DND-41 (cell line): ENCODE results near the gene KRT36.

ENCODE experiments used
- ATAC-seq: fragments of 200-7000 bp; cut with Tn5 transposase; 3 replicates; pipeline ENCODE4 v1.9.1; 2021; ENCODE audit warnings: low read depth; ENCODE audit not compliant: insufficient read depth
- DNase-seq: peaks from one replicate; pipeline ENCODE4 v3.0.0-alpha.2; 2020
- H2AFZ ChIP-seq: 2 replicates; pipeline ENCODE4 v1.6.0; 2012; ENCODE audit warnings: low read depth, low read length
- H3K27ac ChIP-seq: 2 replicates; pipeline ENCODE4 v1.5.1; 2012; ENCODE audit warnings: low read length, inconsistent platforms
- H3K27me3 ChIP-seq: fragments of 200-600 bp; sonication (generic); 2 replicates; pipeline ENCODE4 v1.6.0; 2012; ENCODE audit warnings: low read length, mild to moderate bottlenecking, inconsistent platforms; ENCODE audit not compliant: insufficient read depth, poor library complexity
- H3K36me3 ChIP-seq: 2 replicates; pipeline ENCODE4 v1.5.1; 2012; ENCODE audit warnings: low read length, inconsistent platforms; ENCODE audit not compliant: insufficient read depth
- H3K4me1 ChIP-seq: 2 replicates; pipeline ENCODE4 v1.5.1; 2012; ENCODE audit warnings: mild to moderate bottlenecking, low read length; ENCODE audit not compliant: insufficient read depth
- H3K4me2 ChIP-seq: 2 replicates; pipeline ENCODE4 v1.6.0; 2012; ENCODE audit warnings: mild to moderate bottlenecking, moderate library complexity, low read length, inconsistent platforms; ENCODE audit not compliant: insufficient read depth
- H3K4me3 ChIP-seq, 2 experiments: fragments of 200-600 bp in 1 of 2; shearing (Covaris generic) in 1 of 2; 2 replicates each; pipeline ENCODE4 v1.5.1; 2012 to 2016; ENCODE audit warnings: inconsistent platforms in 2 of 2, low read length in 2 of 2, mild to moderate bottlenecking in 2 of 2, low read depth in 1 of 2, moderate library complexity in 1 of 2
- H3K79me2 ChIP-seq: 2 replicates; pipeline ENCODE4 v1.6.0; 2012; ENCODE audit warnings: low read length, inconsistent platforms; ENCODE audit not compliant: insufficient read depth
- H3K9ac ChIP-seq: 2 replicates; pipeline ENCODE4 v1.6.0; 2012; ENCODE audit warnings: low read depth, mild to moderate bottlenecking, inconsistent platforms, low read length, moderate library complexity
- H3K9me3 ChIP-seq: 2 replicates; pipeline ENCODE4 v1.5.1; 2012; ENCODE audit warnings: low read length, moderate library complexity, mild to moderate bottlenecking, inconsistent platforms; ENCODE audit not compliant: insufficient read depth, severe bottlenecking
- H4K20me1 ChIP-seq: 2 replicates; pipeline ENCODE4 v1.6.0; 2012; ENCODE audit warnings: low read length; ENCODE audit not compliant: insufficient read depth
- EZH2 ChIP-seq: IDR thresholded peaks from 3 replicates; pipeline ENCODE4 v1.6.1; 2012; ENCODE audit warnings: borderline replicate concordance, low read depth, mild to moderate bottlenecking, moderate library complexity, low read length, inconsistent platforms; ENCODE audit not compliant: severe bottlenecking
- TF ChIP-seq, protein P1 (sequence below): IDR thresholded peaks from 2 replicates; pipeline ENCODE4 v1.5.1; 2012; ENCODE audit warnings: borderline replicate concordance, low read length, moderate library complexity, mild to moderate bottlenecking; ENCODE audit not compliant: poor library complexity, severe bottlenecking; ENCODE audit errors: extremely low read depth

KRT36 gene

DNA sequence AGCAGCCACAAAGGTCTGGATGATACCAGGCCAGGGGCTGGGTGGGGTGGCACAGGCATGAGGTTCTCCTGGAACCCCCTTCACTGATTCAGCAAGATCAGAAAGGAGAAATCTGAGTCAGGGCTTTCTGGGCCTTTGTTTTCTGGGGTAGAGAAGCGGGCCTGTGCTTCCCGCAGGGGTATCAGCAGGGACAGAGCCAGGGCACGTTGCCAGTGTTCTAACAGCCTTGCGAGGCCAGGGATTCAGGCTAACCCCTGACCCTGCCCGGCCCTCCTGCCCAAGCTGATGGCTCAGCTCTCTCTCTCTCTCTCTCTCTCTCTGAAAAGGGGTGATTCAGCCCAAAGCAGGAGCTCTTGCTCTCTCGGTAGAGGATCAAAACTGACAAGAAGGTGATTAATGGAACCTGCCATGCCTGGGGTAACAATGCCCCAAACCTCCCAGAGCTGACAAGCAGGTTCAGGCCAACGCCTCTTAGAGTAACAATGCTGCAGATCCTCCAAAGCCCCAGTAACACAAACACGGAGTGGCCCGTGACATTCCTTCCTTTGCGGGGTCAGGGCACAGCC, 17.7 kb upstream of the KRT36 start:
- Histone ChIP-seq H3K4me3 (no peak overlapping the region), H3K4me2 (no peak overlapping the region), H3K4me1 (no peaks in the 10 kb centered on the region), H3K27ac (no peak overlapping the region), H4K20me1 (0 out of 2 replicates have a peak, but pooled peaks cover 3% of the 10 kb centered on the region), H3K9ac (no peak overlapping the region), H3K79me2 (no peaks in the 10 kb centered on the region), H2AFZ (no peak overlapping the region), H3K36me3 (no peaks in the 10 kb centered on the region), H3K27me3 (peaks cover 37% of the 10 kb centered on the region), H3K9me3 (no peaks in the 10 kb centered on the region)
- DNase-seq (no peak), ATAC-seq (no peak)
- TF ChIP-seq EZH2, result no peak
- TF ChIP-seq, protein P1, sequence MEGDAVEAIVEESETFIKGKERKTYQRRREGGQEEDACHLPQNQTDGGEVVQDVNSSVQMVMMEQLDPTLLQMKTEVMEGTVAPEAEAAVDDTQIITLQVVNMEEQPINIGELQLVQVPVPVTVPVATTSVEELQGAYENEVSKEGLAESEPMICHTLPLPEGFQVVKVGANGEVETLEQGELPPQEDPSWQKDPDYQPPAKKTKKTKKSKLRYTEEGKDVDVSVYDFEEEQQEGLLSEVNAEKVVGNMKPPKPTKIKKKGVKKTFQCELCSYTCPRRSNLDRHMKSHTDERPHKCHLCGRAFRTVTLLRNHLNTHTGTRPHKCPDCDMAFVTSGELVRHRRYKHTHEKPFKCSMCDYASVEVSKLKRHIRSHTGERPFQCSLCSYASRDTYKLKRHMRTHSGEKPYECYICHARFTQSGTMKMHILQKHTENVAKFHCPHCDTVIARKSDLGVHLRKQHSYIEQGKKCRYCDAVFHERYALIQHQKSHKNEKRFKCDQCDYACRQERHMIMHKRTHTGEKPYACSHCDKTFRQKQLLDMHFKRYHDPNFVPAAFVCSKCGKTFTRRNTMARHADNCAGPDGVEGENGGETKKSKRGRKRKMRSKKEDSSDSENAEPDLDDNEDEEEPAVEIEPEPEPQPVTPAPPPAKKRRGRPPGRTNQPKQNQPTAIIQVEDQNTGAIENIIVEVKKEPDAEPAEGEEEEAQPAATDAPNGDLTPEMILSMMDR, result no peak

DNA sequence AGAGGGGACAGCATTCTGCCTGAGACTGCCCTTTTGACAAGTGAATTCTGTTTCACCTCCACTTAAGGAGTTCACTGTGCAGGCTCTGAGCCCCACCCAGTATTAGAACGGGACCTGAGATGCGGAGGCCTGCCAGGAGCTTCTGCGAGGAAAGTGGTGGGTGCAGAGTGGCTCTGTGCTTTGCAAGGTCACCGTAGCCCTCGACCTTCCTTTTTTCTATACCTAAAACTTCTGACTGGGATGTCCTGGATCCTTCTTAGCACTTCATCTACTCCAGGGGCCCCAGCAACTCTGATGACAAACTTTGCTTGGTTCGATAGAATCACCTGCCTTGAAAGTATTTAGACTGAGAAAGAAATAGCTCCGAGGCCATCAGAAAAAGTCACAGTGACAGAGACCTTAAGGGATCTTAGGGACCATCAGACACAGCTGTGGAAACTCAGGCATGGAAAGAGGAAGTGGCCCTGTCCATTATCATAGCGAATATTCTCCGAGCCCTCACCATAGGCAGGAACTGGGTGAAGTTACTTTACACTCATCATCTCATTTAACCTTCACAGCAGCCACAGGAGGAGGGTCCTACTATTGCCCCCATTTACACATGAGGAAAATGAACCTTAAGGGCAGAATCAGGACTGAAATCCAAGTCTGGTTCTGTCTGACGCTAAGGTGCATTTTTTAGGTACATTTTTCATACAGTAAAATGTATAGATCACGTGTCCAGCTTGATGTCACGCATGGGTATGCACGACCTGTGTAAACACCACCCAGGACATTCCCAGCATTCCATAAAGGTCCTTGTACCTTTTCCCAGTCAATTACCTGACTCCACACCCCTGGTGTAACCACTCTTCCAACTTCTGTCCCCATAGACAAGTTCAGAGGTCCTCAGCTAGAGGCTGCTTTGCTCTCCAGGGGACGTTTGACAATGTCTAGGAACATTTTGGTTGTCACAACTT, 16.4 kb upstream of the KRT36 start:
- no peaks in the 10 kb centered on the region for H3K4me1 ChIP-seq
- H3K79me2 ChIP-seq, result no peaks in the 10 kb centered on the region
- no peak overlapping the region for H3K4me3 ChIP-seq
- H3K36me3 ChIP-seq, result no peaks in the 10 kb centered on the region
- H2AFZ ChIP-seq, result no peak overlapping the region
- no peaks in the 10 kb centered on the region for H3K9me3 ChIP-seq
- H3K27ac ChIP-seq, result no peak overlapping the region
- no peak overlapping the region for H3K4me2 ChIP-seq
- H4K20me1 ChIP-seq, result 0 out of 2 replicates have a peak, but pooled peaks cover 2% of the 10 kb centered on the region
- TF ChIP-seq, protein P1, result no peak
- no peak for TF ChIP-seq EZH2
- ATAC-seq (no peak), DNase-seq (no peak)
- peaks cover 32% of the 10 kb centered on the region for H3K27me3 ChIP-seq
- no peak overlapping the region for H3K9ac ChIP-seq

DNA sequence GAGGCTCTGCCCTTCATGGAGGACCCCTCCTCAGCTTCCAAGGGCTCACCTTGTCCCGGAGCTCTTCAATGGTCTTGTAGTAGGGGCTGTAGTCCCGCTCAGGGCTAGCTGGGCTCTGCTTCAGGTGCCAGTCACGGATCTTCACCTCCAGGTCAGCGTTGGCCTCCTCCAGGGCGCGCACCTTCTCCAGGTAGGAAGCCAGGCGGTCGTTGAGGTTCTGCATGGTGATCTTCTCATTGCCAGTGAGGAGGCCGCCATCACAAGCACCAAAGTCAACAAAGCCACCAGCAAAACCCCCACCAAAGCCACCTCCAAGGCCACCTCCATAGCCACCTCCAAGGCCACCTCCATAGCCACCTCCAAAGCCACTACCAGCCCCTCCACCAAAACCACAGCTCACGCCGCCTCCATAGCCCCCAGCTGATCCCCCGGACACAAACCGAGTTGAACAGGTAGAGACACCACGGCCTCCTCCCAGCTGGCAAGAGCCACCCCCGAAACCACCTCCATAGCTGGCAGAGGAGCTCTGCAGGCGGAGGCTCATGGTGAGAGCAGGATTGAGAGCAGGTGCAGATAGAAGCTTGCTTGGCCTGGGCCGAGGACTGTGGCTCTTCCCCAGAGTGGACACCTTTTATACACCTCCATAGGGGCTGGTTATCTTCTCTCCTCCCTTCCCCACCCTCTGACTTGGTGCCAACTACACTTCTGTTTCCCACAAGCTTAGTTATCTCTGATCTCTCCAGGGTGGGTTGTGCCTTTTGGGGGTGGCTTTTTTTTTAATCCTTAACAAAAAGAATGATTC, 15.5 kb upstream of the KRT36 start, which contains the start of gene KRT13:
KRT13 (minus strand) TSS at position 606 of the 802 bp plus-strand sequence; CDS start at position 544, 62 bp downstream.
- Histone ChIP-seq H3K27ac (no peak within 1 kb of the TSS), H3K27me3 (peaks cover 24% of the 10 kb centered on the region), H3K36me3 (no peaks in the 10 kb centered on the region), H2AFZ (no peak within 1 kb of the TSS), H4K20me1 (no peaks in the 10 kb centered on the region), H3K4me2 (no peak within 1 kb of the TSS), H3K4me1 (no peaks in the 10 kb centered on the region), H3K79me2 (no peaks in the 10 kb centered on the region), H3K9ac (no peak within 1 kb of the TSS), H3K9me3 (no peaks in the 10 kb centered on the region), H3K4me3 (no peak within 1 kb of the TSS)
- DNase-seq, result no peak
- ATAC-seq, result no peak
- no peak for TF ChIP-seq EZH2
- TF ChIP-seq, protein P1, result no peak
